ENCODE data around the gene ST6GALNAC1. TPM values are rescaled to one million over a fixed set of nuclear protein-coding genes. Genes with fewer than 3 reads are reported as not detected.
"Not testable (repeated sequence)": the region's sequence is repeated elsewhere in the genome, so short reads cannot be mapped to it uniquely, and the experiment has no call there.

The ST6GALNAC1 gene
- total and polyA plus RNA-seq, 2 experiments from 2014 or later, result not detected

DNA sequence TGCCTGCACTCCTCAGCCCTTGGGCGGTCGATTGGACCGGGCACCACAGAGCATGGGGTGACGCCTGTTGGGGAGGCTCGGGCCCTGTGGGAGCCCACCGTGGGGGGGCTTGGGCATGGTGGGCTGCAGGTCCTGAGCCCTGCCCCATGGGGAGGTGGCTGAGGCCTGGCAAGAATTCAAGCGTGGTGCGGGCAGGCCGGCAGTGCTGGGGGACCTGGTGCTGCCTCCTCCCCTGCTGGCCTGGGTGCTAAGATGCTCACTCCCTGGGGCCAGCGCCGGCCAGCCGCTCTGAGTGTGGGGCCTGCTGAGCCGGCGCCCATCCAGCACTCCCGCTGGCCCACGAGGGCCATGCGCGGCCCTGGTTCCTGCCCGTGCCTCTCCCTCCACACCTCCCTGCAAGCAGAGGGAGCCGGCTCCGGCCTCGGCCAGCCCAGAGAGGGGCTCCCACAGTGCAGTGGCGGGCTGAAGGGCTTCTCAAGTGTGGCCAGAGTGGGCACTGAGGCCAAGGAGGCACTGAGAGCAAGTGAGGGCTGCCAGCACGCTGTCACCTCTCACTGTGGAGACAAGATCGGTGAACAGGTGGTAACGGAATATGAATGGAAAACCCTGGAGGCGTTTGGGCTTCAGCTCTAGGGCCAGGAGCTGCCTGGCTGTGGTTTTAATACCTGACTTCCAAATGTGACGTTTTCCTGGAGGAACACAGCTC is 28.5 kb downstream of the ST6GALNAC1 start:
- Histone ChIP-seq H4K20me1 (ENCODE audit: insufficient read depth) (no peaks in the 10 kb centered on the region), H3K9ac (no peak overlapping the region), H3K9me3 (ENCODE audit: low read depth) (no peaks in the 10 kb centered on the region), H3K79me2 (ENCODE audit: insufficient read depth) (no peaks in the 10 kb centered on the region), H3K4me2 (ENCODE audit: unreplicated experiment) (no peak overlapping the region), H3K27me3 (replicated peaks; ENCODE audit: insufficient read depth) (no peaks in the 10 kb centered on the region), H3K36me3 (ENCODE audit: low read depth) (no peaks in the 10 kb centered on the region), H3K4me3 (no peak overlapping the region), H3F3A (ENCODE audit: insufficient read depth) (no peaks in the 10 kb centered on the region), H3K4me1 (ENCODE audit: insufficient read depth) (no peaks in the 10 kb centered on the region), H3K27ac (no peak overlapping the region), H3K9me2 (ENCODE audit: insufficient read depth) (no peaks in the 10 kb centered on the region), H2AFZ (no peak overlapping the region)
- 78 to 82% methylated on average over 19 to 26 of the region's 28 CpGs for WGBS, 2 experiments (ENCODE audit: low coverage in 1 of 2, low lambda C conversion rate in 2 of 2, missing lambda C conversion rate in 2 of 2)
- DNase-seq, result no peak
- TF ChIP-seq EZH2phosphoT487 (IDR thresholded peaks at IDR 0.05; ENCODE audit: insufficient read depth, low read depth) (no peak), EZH2 (IDR thresholded peaks at IDR 0.05; ENCODE audit: insufficient read depth, poor library complexity, severe bottlenecking) (no peak)
- in situ Hi-C loops (cut with MboI), result no loop called here

DNA sequence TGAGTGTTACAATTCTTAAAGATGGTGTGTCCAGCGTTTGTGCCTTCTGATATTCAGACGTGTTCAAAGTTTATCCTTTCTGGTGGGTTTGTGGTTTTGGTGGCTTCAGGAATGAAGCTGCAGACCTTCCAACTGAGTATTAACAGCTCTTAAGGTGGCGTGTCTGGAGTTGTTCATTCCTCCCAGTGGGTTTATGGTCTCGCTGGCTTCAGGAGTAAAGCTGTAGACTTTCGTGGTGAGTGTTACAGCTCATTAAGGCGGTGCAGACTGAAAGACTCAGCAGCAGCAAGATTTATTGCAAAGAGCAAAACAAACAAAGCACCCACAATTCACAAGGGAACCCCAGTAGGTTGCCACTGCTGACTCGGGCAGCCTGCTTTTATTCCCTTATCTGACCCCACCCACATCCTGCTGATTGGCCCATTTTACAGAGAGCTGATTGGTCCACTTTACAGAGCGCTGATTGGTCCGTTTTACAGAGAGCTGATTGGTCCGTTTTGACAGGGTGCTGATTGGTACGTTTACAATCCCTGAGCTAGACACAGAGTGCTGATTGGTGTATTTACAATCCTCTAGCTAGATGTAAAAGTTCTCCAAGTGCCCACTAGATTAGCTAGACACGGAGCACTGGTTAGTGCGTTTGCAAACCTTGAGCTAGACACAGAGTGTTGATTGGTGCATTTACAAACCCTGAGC is 29.3 kb downstream of the ST6GALNAC1 start:
- H3K36me3 ChIP-seq (ENCODE audit: low read depth); H2AFZ ChIP-seq; H3F3A ChIP-seq (ENCODE audit: insufficient read depth); H3K9me3 ChIP-seq (ENCODE audit: low read depth); H3K4me1 ChIP-seq (ENCODE audit: insufficient read depth); H3K9me2 ChIP-seq (ENCODE audit: insufficient read depth); H3K27me3 ChIP-seq (replicated peaks; ENCODE audit: insufficient read depth); H3K79me2 ChIP-seq (ENCODE audit: insufficient read depth); H3K4me3 ChIP-seq; H3K9ac ChIP-seq; H4K20me1 ChIP-seq (ENCODE audit: insufficient read depth); H3K27ac ChIP-seq; H3K4me2 ChIP-seq (ENCODE audit: unreplicated experiment); DNase-seq; in situ Hi-C loops (cut with MboI): not testable (repeated sequence)
- WGBS, 2 experiments (ENCODE audit: low coverage in 1 of 2, low lambda C conversion rate in 2 of 2, missing lambda C conversion rate in 2 of 2), result 71 to 72% methylated on average over 13 of the region's 13 CpGs

DNA sequence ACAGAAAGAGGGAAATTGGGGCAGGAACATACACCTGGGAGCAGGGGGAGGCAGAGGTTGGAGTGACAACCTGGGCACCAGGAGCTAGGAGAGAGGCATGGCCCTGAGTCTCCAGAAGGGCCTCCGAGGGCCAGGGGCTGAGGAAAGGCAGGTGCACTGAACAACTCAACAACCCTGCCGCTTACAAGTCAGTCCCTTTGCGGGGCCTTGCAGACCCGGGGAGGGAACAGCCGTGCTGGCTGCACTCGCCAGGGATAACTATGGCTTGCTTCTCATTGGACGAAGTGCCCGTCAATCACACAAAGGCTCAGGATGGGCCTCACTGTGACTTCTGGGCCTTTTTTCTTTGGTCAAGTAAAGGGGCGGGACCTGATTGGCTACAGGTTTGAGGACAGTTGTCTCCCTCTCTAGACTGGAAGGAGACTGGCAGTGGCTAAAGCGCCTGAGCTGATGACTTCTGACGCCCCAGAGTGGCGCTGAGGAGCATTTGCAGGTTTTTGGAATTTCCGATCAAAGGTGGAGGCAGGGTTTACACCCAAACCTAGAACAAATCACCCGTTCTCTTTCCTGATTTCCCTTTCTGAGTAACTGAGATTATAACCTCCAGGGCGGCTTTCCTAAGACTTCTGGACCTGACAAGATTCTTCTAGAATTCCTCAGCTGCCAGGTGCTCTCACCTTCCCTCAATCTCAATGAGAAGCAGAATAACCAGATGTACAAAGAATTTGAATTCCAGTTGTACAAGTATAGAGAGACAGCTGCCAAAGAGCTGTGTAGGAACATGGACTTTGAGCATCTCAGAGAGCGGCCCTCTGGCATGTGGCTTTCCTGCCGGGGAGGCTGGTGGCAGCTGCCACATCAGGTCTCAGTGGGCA is 30.3 kb downstream of the ST6GALNAC1 start:
- no peak overlapping the region for H2AFZ ChIP-seq
- no peaks in the 10 kb centered on the region for H4K20me1 ChIP-seq (ENCODE audit: insufficient read depth)
- WGBS, 2 experiments (ENCODE audit: low coverage in 1 of 2, low lambda C conversion rate in 2 of 2, missing lambda C conversion rate in 2 of 2), result 76 to 78% methylated on average over 16 to 17 of the region's 17 CpGs
- H3K27ac ChIP-seq, result no peak overlapping the region
- H3K4me3 ChIP-seq, result no peak overlapping the region
- H3K4me2 ChIP-seq (ENCODE audit: unreplicated experiment), result no peak overlapping the region
- TF ChIP-seq EZH2phosphoT487 (IDR thresholded peaks at IDR 0.05; ENCODE audit: insufficient read depth, low read depth), result no peak
- no peak for TF ChIP-seq EZH2 (IDR thresholded peaks at IDR 0.05; ENCODE audit: insufficient read depth, poor library complexity, severe bottlenecking)
- no peak overlapping the region for H3K9ac ChIP-seq
- H3K9me2 ChIP-seq (ENCODE audit: insufficient read depth), result no peaks in the 10 kb centered on the region
- H3K9me3 ChIP-seq (ENCODE audit: low read depth), result no peaks in the 10 kb centered on the region
- DNase-seq, result no peak
- no peaks in the 10 kb centered on the region for H3K79me2 ChIP-seq (ENCODE audit: insufficient read depth)
- H3K36me3 ChIP-seq (ENCODE audit: low read depth), result no peaks in the 10 kb centered on the region
- H3K4me1 ChIP-seq (ENCODE audit: insufficient read depth), result no peaks in the 10 kb centered on the region
- no peaks in the 10 kb centered on the region for H3F3A ChIP-seq (ENCODE audit: insufficient read depth)
- no peaks in the 10 kb centered on the region for H3K27me3 ChIP-seq (replicated peaks; ENCODE audit: insufficient read depth)
- in situ Hi-C loops (cut with MboI), result no loop called here

DNA sequence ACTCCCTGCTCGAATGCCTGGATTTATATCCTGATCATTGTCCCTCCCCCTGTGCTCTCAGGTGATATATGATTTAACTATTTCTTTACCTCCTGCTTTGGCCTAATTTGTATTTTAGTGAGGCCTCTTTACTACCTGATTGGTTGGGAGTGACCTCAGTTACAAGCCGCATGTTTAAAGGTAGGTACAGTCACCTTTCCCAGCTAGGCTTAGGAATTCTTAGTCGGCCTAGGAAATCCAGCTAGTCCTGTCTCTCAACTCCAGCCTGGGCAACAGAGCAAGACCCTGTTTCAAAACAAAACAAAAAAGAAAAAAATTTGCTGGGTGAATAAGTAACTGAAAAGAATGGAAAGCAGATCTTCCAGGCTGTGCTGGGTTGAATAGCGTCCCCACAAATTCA is 31.1 kb downstream of the ST6GALNAC1 start:
- Histone ChIP-seq H3K79me2 (ENCODE audit: insufficient read depth) (no peaks in the 10 kb centered on the region), H3K9ac (no peak overlapping the region), H3K4me1 (ENCODE audit: insufficient read depth) (no peaks in the 10 kb centered on the region), H3K9me2 (ENCODE audit: insufficient read depth) (no peaks in the 10 kb centered on the region), H4K20me1 (ENCODE audit: insufficient read depth) (no peaks in the 10 kb centered on the region), H3K9me3 (ENCODE audit: low read depth) (no peaks in the 10 kb centered on the region), H3K36me3 (ENCODE audit: low read depth) (no peaks in the 10 kb centered on the region), H3K27me3 (replicated peaks; ENCODE audit: insufficient read depth) (no peaks in the 10 kb centered on the region), H3K4me3 (no peak overlapping the region), H3F3A (ENCODE audit: insufficient read depth) (no peaks in the 10 kb centered on the region), H3K27ac (no peak overlapping the region), H3K4me2 (ENCODE audit: unreplicated experiment) (no peak overlapping the region), H2AFZ (no peak overlapping the region)
- in situ Hi-C loops (cut with MboI), result no loop called here
- WGBS, 2 experiments (ENCODE audit: low coverage in 1 of 2, low lambda C conversion rate in 2 of 2, missing lambda C conversion rate in 2 of 2), result 69 to 71% methylated on average over 4 of the region's 4 CpGs
- TF ChIP-seq EZH2phosphoT487 (IDR thresholded peaks at IDR 0.05; ENCODE audit: insufficient read depth, low read depth) (no peak), EZH2 (IDR thresholded peaks at IDR 0.05; ENCODE audit: insufficient read depth, poor library complexity, severe bottlenecking) (no peak)
- DNase-seq, result no peak
